Endodermal cell (in vitro differentiated cells): ENCODE measurements around the gene SGMS2. TPM values are rescaled to one million over a fixed set of nuclear protein-coding genes. Genes with fewer than 3 reads are reported as not detected.

Source experiments
- DNase-seq: peaks from one replicate; pipeline ENCODE4 v3.0.0-alpha.2; 2017
- H3K27ac ChIP-seq: 2 replicates; pipeline ENCODE4 v1.5.1; 2013; ENCODE audit warnings: mild to moderate bottlenecking, low read depth, low read length, moderate library complexity
- H3K27me3 ChIP-seq: 2 replicates; pipeline ENCODE4 v1.6.1; 2013; ENCODE audit warnings: mild to moderate bottlenecking, low read length, moderate library complexity; ENCODE audit not compliant: insufficient read depth, control insufficient read depth, poor library complexity, severe bottlenecking
- H3K36me3 ChIP-seq: 2 replicates; pipeline ENCODE4 v1.7.0; 2013; ENCODE audit warnings: mild to moderate bottlenecking, low read length, moderate library complexity; ENCODE audit not compliant: control insufficient read depth, insufficient read depth
- H3K4me1 ChIP-seq: one replicate; pipeline ENCODE4 v1.7.0; 2013; ENCODE audit warnings: low read length; ENCODE audit not compliant: control insufficient read depth, insufficient read depth
- H3K4me3 ChIP-seq: 2 replicates; pipeline ENCODE4 v1.5.1; 2013; ENCODE audit warnings: mild to moderate bottlenecking, low read length, moderate library complexity
- H3K9ac ChIP-seq: 2 replicates; pipeline ENCODE4 v1.6.1; 2013; ENCODE audit warnings: mild to moderate bottlenecking, low read length, moderate library complexity; ENCODE audit not compliant: poor library complexity, severe bottlenecking; ENCODE audit errors: extremely low read depth
- H3K9me3 ChIP-seq: 2 replicates; pipeline ENCODE4 v1.6.1; 2013; ENCODE audit warnings: mild to moderate bottlenecking, low read length, moderate library complexity; ENCODE audit not compliant: control insufficient read depth
- H3K27ac Mint-ChIP-seq: 2 replicates; pipeline ENCODE4 v1.8.0; 2020; ENCODE audit warnings: mixed read lengths
- H3K27me3 Mint-ChIP-seq: 2 replicates; pipeline ENCODE4 v1.8.0; 2021; ENCODE audit warnings: mild to moderate bottlenecking, mixed read lengths; ENCODE audit not compliant: insufficient read depth
- H3K36me3 Mint-ChIP-seq: 2 replicates; pipeline ENCODE4 v1.8.0; 2020; ENCODE audit warnings: low read depth, mixed read lengths
- H3K4me1 Mint-ChIP-seq: 2 replicates; pipeline ENCODE4 v1.8.0; 2020; ENCODE audit warnings: mixed read lengths
- H3K4me3 Mint-ChIP-seq: 2 replicates; pipeline ENCODE4 v1.8.0; 2020; ENCODE audit warnings: mild to moderate bottlenecking, moderate library complexity, mixed read lengths
- H3K9me3 Mint-ChIP-seq: 2 replicates; pipeline ENCODE4 v1.8.0; 2020; ENCODE audit warnings: mild to moderate bottlenecking, mixed read lengths
- CTCF ChIP-seq: fragments of 200-600 bp; sonication (generic); conservative IDR thresholded peaks from 2 replicates; pipeline ENCODE4 v1.5.0; 2021; ENCODE audit warnings: antibody characterized with exemption, mild to moderate bottlenecking
- WGBS, 2 experiments: methylation state at CpG; one replicate each; pipeline versions ENCODE4 v1.1.5 to v1.1.7; 2013; ENCODE audit warnings: missing lambda C conversion rate in 2 of 2, mixed read lengths in 1 of 2; ENCODE audit not compliant: insufficient coverage in 1 of 2, insufficient read length in 1 of 2; 5-methylcytosine and 5-hydroxymethylcytosine counted together
- long read RNA-seq, 4 experiments: library from polyadenylated mRNA in 2 of 4; library from RNA in 1 of 4; library from capped mRNA in 1 of 4; stranded (forward) in 3 of 4; unstranded in 1 of 4; transcript quantifications; one replicate each; pipeline ENCODE4 v2.0.0, GENCODE V29; 2020 to 2021; ENCODE audit warnings: inconsistent platforms in 1 of 4
- polyA plus RNA-seq, 2 experiments: library from polyadenylated mRNA; stranded (reverse); fragments of 50-300 nt; gene quantifications; one replicate each; pipeline ENCODE4 v1.2.3, GENCODE V29; 2013
- total RNA-seq, 2 donors: library from RNA; stranded (reverse); fragmentation: NEBNext Ultra II Directional in 1 of 2; extraction: Animal tissue kit (Norgen Biotek cat#: 25700) in 1 of 2; gene quantifications; 2 replicates in 1 of 2; 3 replicates in 1 of 2; pipeline ENCODE4 v1.2.1, GENCODE V29; 2021

Gene SGMS2
- total RNA-seq, result under 1 TPM; 0.11 to 0.62 TPM
- 1.2 TPM for polyA plus RNA-seq (2013, experiment 1 of 2)
- 1.0 TPM for polyA plus RNA-seq (2013, experiment 2 of 2)
- long read RNA-seq, experiment 1, result 0 reads
- long read RNA-seq, experiment 2, result 0 reads
- long read RNA-seq, experiment 3, full-length matches to known transcripts, result 1 of 1 reads
- long read RNA-seq, experiment 3, partial matches to known transcripts, result 0 of 1 reads
- long read RNA-seq, experiment 3, other reads (novel, unspliced or antisense), result 0 of 1 reads
- long read RNA-seq, experiment 4, result 0 reads

- H3K27me3 Mint-ChIP-seq, result peaks cover 92% of the 10 kb centered on the region
- Histone ChIP-seq H3K27ac (no peak within 1 kb of the TSS), H3K36me3 (no peaks in the 10 kb centered on the region), H3K4me3 (peak within 1 kb of the TSS; percentile 82), H3K9me3 (no peaks in the 10 kb centered on the region), H3K27me3 (peaks cover 72% of the 10 kb centered on the region), H3K4me1 (peaks cover 2% of the 10 kb centered on the region), H3K9ac (peak within 1 kb of the TSS; percentile 61)
- no peaks in the 10 kb centered on the region for H3K9me3 Mint-ChIP-seq
- peaks cover 14% of the 10 kb centered on the region for H3K4me1 Mint-ChIP-seq
- no peaks in the 10 kb centered on the region for H3K36me3 Mint-ChIP-seq
- 1% methylated on average over 27 to 65 of the region's 65 CpGs for WGBS, 2 experiments
- no peak within 1 kb of the TSS for H3K27ac Mint-ChIP-seq
- TF ChIP-seq CTCF, result no peak
- peak; percentile 88 for DNase-seq
- peak within 1 kb of the TSS; percentile 75 for H3K4me3 Mint-ChIP-seq
Measured at GRCh38 chr4:107824350-107825071, at the start of gene SGMS2. TSS of gene SGMS2 (plus strand) at chr4:107824932. CDS start at chr4:107895554, 70,622 bp downstream.

- no peak for TF ChIP-seq CTCF
- Histone ChIP-seq H3K9me3 (peaks cover 34% of the 10 kb centered on the region), H3K4me1 (no peaks in the 10 kb centered on the region), H3K9ac (no peak overlapping the region), H3K4me3 (no peak overlapping the region), H3K36me3 (no peaks in the 10 kb centered on the region), H3K27ac (no peak overlapping the region), H3K27me3 (no peaks in the 10 kb centered on the region)
- no peak overlapping the region for H3K27ac Mint-ChIP-seq
- no peaks in the 10 kb centered on the region for H3K4me1 Mint-ChIP-seq
- H3K4me3 Mint-ChIP-seq, result no peak overlapping the region
- no peaks in the 10 kb centered on the region for H3K27me3 Mint-ChIP-seq
- no peak for DNase-seq
- H3K36me3 Mint-ChIP-seq, result no peaks in the 10 kb centered on the region
- peaks cover 46% of the 10 kb centered on the region for H3K9me3 Mint-ChIP-seq
Measured at GRCh38 chr4:107777890-107778289, 46.8 kb upstream of the SGMS2 start.

GRCh38 chr4:107778784-107779530, 45.8 kb upstream of the SGMS2 start:
- H3K9ac ChIP-seq, result no peak overlapping the region
- no peak for DNase-seq
- peaks cover 40% of the 10 kb centered on the region for H3K9me3 Mint-ChIP-seq
- H3K4me3 ChIP-seq, result no peak overlapping the region
- no peaks in the 10 kb centered on the region for H3K36me3 Mint-ChIP-seq
- H3K36me3 ChIP-seq, result no peaks in the 10 kb centered on the region
- H3K4me1 ChIP-seq, result no peaks in the 10 kb centered on the region
- no peak overlapping the region for H3K27ac Mint-ChIP-seq
- peaks cover 34% of the 10 kb centered on the region for H3K9me3 ChIP-seq
- H3K4me1 Mint-ChIP-seq, result no peaks in the 10 kb centered on the region
- no peak overlapping the region for H3K27ac ChIP-seq
- no peaks in the 10 kb centered on the region for H3K27me3 ChIP-seq
- H3K27me3 Mint-ChIP-seq, result no peaks in the 10 kb centered on the region
- H3K4me3 Mint-ChIP-seq, result no peak overlapping the region
- WGBS, 2 experiments, result 81% methylated on average over 2 of the region's 2 CpGs; no CpG with 5 or more reads in 1 of the 2 experiments
- TF ChIP-seq CTCF, result no peak
